Spinal cord (tissue), 10 donors: ENCODE results near the gene ARVCF. TPM values are rescaled to one million over a fixed set of nuclear protein-coding genes. Genes with fewer than 3 reads are reported as not detected.

Experiments used
- DNase-seq, 6 donors: peaks; one replicate each; pipeline versions ENCODE4 v3.0.0 to v3.0.0-alpha.2; 2013 to 2015; ENCODE audit warnings: low spot score in 6 of 6, low read depth in 4 of 6
- H3K27ac ChIP-seq: one replicate; pipeline ENCODE4 v1.5.1; 2013; ENCODE audit warnings: low read depth, low read length, control low read depth
- H3K27me3 ChIP-seq: one replicate; pipeline ENCODE4 v1.6.1; 2013; ENCODE audit warnings: low read length; ENCODE audit not compliant: control insufficient read depth, insufficient read depth
- H3K36me3 ChIP-seq: one replicate; pipeline ENCODE4 v1.6.1; 2013; ENCODE audit warnings: low read length; ENCODE audit not compliant: control insufficient read depth, insufficient read depth
- H3K4me1 ChIP-seq: one replicate; pipeline ENCODE4 v1.6.1; 2013; ENCODE audit warnings: low read length; ENCODE audit not compliant: control insufficient read depth, insufficient read depth
- H3K4me3 ChIP-seq: one replicate; pipeline ENCODE4 v1.5.1; 2013; ENCODE audit warnings: low read depth, low read length, control low read depth
- H3K9me3 ChIP-seq: one replicate; pipeline ENCODE4 v1.6.1; 2013; ENCODE audit warnings: low read length; ENCODE audit not compliant: control insufficient read depth, insufficient read depth
- WGBS: methylation state at CpG from one replicate; pipeline ENCODE4 v1.1.5; 2013; ENCODE audit warnings: missing lambda C conversion rate; ENCODE audit not compliant: insufficient coverage; 5-methylcytosine and 5-hydroxymethylcytosine counted together
- polyA plus RNA-seq, 2 donors: library from polyadenylated mRNA; unstranded; fragments of 120-200 nt; gene quantifications; one replicate each; pipeline ENCODE4 v1.2.1, GENCODE V29; 2013; ENCODE audit not compliant: insufficient read length in 2 of 2
- total RNA-seq, 2 donors: library from RNA; depleted of rRNA in 1 of 2; stranded (reverse); fragments of 120-200 nt in 1 of 2; fragments of >200 nt in 1 of 2; gene quantifications; one replicate each; pipeline versions ENCODE4 v1.2.3 to v1.2.4, GENCODE V29; 2013 to 2014
- donor health status: healthy.

ARVCF gene
- total and polyA plus RNA-seq, 4 donors, result 43.5 to 132 (median 84.2) TPM

- WGBS, result 52% methylated on average over 22 of the region's 25 CpGs
- H3K4me1 ChIP-seq, result peaks cover 58% of the 10 kb centered on the region
- no peaks in the 10 kb centered on the region for H3K27me3 ChIP-seq
These were observed 45.9 kb downstream of the ARVCF start for GRCh38 chr22:19970479-19971275.

GRCh38 chr22:19970031-19970478 lies 46.6 kb downstream of the ARVCF start:
- Histone ChIP-seq H3K9me3 (no peaks in the 10 kb centered on the region), H3K4me3 (no peak overlapping the region), H3K27ac (no peak overlapping the region), H3K4me1 (peaks cover 58% of the 10 kb centered on the region), H3K36me3 (peaks cover 97% of the 10 kb centered on the region), H3K27me3 (no peaks in the 10 kb centered on the region)
- no peak for DNase-seq
- 82% methylated on average over 9 of the region's 9 CpGs for WGBS

More at GRCh38 chr22:19970479-19971275, 45.9 kb downstream of the ARVCF start:
- H3K4me3 ChIP-seq, result no peak overlapping the region
- no peaks in the 10 kb centered on the region for H3K9me3 ChIP-seq
- no peak overlapping the region for H3K27ac ChIP-seq
- H3K36me3 ChIP-seq, result peaks cover 99% of the 10 kb centered on the region
- DNase-seq, result peak in 2 of 6 donors; percentile 68 to 77

DNA sequence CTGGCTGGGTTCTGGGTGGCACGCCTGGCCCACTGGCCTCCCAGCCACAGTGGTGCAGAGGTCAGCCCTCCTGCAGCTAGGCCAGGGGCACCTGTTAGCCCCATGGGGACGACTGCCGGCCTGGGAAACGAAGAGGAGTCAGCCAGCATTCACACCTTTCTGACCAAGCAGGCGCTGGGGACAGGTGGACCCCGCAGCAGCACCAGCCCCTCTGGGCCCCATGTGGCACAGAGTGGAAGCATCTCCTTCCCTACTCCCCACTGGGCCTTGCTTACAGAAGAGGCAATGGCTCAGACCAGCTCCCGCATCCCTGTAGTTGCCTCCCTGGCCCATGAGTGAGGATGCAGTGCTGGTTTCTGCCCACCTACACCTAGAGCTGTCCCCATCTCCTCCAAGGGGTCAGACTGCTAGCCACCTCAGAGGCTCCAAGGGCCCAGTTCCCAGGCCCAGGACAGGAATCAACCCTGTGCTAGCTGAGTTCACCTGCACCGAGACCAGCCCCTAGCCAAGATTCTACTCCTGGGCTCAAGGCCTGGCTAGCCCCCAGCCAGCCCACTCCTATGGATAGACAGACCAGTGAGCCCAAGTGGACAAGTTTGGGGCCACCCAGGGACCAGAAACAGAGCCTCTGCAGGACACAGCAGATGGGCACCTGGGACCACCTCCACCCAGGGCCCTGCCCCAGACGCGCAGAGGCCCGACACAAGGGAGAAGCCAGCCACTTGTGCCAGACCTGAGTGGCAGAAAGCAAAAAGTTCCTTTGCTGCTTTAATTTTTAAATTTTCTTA lies 47.3 kb downstream of the ARVCF start:
- DNase-seq, result no peak
- H3K4me3 ChIP-seq, result no peak overlapping the region
- WGBS, result 78% methylated on average over 8 of the region's 11 CpGs
- no peaks in the 10 kb centered on the region for H3K27me3 ChIP-seq
- peaks cover 57% of the 10 kb centered on the region for H3K4me1 ChIP-seq
- no peak overlapping the region for H3K27ac ChIP-seq
- peaks cover 97% of the 10 kb centered on the region for H3K36me3 ChIP-seq
- H3K9me3 ChIP-seq, result no peaks in the 10 kb centered on the region

DNA sequence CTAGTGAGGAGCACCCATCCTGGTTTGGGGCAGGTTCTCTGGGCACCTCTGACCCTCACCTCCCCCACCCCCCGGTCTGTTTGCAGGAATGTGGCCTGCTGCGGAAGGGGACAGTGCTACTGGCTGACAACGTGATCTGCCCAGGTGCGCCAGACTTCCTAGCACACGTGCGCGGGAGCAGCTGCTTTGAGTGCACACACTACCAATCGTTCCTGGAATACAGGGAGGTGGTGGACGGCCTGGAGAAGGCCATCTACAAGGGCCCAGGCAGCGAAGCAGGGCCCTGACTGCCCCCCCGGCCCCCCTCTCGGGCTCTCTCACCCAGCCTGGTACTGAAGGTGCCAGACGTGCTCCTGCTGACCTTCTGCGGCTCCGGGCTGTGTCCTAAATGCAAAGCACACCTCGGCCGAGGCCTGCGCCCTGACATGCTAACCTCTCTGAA lies 48.2 kb downstream of the ARVCF start:
- Histone ChIP-seq H3K27me3 (no peaks in the 10 kb centered on the region), H3K36me3 (peaks cover 97% of the 10 kb centered on the region)
- DNase-seq, result no peak

DNA sequence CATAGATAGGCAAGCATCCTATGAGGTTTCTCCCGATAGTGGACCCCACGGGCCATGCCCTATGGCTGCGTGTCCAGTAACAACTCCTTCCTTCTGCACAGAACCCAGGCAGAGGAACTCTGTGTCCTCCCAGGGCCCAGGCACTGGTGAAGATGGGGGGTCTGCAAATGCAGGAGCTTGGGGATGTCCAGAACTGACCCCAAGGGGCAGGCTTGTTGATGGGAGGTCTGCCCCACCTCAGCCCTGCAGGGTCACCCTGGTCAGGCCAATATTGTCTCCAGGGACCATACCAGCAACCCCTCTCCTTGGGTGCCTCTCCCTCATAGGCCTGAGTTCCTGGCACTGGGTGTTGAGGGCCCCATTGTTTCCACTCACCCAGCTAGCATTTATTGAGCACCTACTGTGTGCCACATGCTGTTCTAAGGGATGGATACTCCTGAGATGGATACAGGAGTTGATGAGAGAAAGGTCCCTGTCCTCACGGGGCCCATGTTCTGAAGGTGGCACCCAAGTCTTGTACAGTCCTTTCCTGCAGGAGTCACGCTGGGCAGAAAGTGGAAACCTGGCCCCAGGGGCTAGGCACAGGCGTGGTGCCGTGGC lies 48.7 kb downstream of the ARVCF start:
- no peak overlapping the region for H3K27ac ChIP-seq
- H3K4me3 ChIP-seq, result no peak overlapping the region
- WGBS, result 90% methylated on average over 5 of the region's 7 CpGs
- DNase-seq, result no peak
- no peaks in the 10 kb centered on the region for H3K27me3 ChIP-seq
- H3K36me3 ChIP-seq, result peaks cover 97% of the 10 kb centered on the region
- peaks cover 53% of the 10 kb centered on the region for H3K4me1 ChIP-seq
- no peaks in the 10 kb centered on the region for H3K9me3 ChIP-seq

More for the DNA sequence above, 48.2 kb downstream of the ARVCF start:
- peaks cover 51% of the 10 kb centered on the region for H3K4me1 ChIP-seq
- H3K4me3 ChIP-seq, result no peak overlapping the region
- WGBS, result 87% methylated on average over 13 of the region's 18 CpGs
- no peak overlapping the region for H3K27ac ChIP-seq
- H3K9me3 ChIP-seq, result no peaks in the 10 kb centered on the region

DNA sequence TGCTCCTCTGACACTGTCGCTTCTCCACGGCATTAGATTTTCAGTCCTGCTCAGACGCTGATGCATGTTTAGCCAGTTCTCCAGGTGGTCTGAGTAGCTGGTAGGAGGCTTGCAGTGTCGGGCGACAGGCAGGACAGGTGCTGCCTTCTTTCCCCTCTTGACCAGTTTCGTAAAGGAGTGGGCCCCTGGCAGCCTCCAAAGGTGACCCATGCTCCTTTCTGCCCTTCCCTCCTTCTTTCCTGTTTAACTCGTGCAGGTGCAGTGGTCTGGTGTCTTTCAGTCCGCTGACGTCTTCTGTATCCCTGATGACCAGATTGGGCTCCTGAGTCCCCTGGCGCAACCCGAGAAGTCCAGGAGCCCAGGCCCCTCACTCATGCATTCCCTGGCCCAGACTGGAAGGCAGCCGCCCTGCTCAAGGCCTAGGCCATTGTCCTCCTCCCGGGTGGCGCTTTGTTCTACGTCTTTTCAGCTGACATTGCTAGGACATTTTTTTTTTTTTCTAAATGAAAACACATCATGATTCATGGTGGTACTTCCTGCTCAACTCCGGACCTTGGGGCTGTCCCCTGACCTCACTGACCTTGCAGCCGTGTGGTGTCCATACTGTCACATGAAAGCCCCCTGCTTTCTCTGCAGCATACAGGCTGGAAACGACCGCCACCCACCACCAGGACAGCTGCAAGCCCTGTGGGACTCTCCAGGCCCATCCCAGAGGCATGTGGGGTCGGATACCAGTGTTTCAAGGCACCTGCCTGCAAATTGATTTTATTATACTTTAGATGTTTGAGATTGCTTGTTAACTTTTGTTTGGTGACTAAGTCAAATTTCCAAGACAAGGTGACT lies 49.5 kb downstream of the ARVCF start:
- no peak overlapping the region for H3K4me3 ChIP-seq
- no peak overlapping the region for H3K27ac ChIP-seq
- DNase-seq, result no peak
- peaks cover 55% of the 10 kb centered on the region for H3K4me1 ChIP-seq
- no peaks in the 10 kb centered on the region for H3K9me3 ChIP-seq
- peaks cover 97% of the 10 kb centered on the region for H3K36me3 ChIP-seq
- WGBS, result 57% methylated on average over 19 of the region's 20 CpGs
- no peaks in the 10 kb centered on the region for H3K27me3 ChIP-seq

DNA sequence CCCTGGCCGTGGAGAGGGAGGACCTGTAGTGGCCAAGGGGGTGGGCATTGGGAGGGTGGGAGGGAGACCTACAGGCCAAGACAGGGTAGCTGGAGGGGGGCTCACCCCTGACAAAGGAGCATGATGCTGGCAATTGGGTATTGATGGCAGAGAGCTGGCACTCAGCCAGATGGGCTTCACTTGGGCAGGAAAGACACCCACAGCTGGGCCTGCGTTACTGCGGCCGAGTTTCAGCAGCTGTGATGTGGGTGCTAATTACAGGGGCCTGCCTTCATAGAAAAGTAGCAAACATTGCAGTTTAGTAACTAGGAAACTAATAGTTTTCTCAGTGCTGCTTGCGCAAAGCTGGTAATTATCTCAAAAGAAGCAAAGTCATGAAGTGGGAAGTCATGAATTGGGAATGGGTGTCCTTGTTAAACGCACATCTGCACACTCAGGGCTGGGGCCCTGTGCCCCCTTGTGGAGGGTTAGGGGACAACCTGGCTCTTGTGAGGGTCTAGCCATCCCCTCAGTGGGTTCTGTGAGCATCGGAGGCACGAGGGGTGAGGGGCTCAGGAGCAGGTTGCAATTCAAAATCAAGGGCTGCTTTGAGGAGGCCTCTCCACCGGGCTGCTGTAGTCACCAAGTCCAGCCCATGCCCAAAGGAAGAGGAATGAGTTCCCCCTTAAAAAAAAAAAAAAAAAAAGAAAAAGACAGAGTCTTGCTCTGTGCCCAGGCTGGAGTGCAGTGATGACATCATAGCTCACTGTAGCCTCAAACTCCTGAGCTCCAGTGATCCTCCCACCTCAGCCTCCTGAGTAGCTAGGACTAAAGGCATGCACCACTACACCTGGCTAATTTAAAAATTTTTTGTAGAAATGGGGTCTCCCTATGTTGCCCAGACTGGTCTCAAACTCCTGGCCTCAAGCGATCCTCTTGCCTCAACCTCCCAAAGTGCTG lies 50.6 kb downstream of the ARVCF start:
- peaks cover 55% of the 10 kb centered on the region for H3K4me1 ChIP-seq
- no peaks in the 10 kb centered on the region for H3K9me3 ChIP-seq
- peaks cover 97% of the 10 kb centered on the region for H3K36me3 ChIP-seq
- H3K27ac ChIP-seq, result peak overlapping the region; percentile 54
- 36% methylated on average over 10 of the region's 10 CpGs for WGBS
- no peak overlapping the region for H3K4me3 ChIP-seq
- no peaks in the 10 kb centered on the region for H3K27me3 ChIP-seq
- DNase-seq, result peak in 2 of 6 donors; percentile 82 to 84

- Histone ChIP-seq H3K36me3 (peaks cover 92% of the 10 kb centered on the region), H3K27me3 (no peaks in the 10 kb centered on the region), H3K4me3 (no peak overlapping the region), H3K27ac (no peak overlapping the region), H3K9me3 (no peaks in the 10 kb centered on the region), H3K4me1 (peaks cover 58% of the 10 kb centered on the region)
- no peak for DNase-seq
- WGBS, result 88% methylated on average over 12 of the region's 15 CpGs
These were observed 51.8 kb downstream of the ARVCF start for GRCh38 chr22:19964701-19965386.
